ENCODE data around the gene TMEM94.

- TF ChIP-seq EZH2 (optimal IDR thresholded peaks at IDR 0.05; ENCODE audit: low read depth, low read length) (no peak), EZH2phosphoT487 (IDR thresholded peaks at IDR 0.05; ENCODE audit: low read length) (no peak)
- TF ChIP-seq, protein P1, sequence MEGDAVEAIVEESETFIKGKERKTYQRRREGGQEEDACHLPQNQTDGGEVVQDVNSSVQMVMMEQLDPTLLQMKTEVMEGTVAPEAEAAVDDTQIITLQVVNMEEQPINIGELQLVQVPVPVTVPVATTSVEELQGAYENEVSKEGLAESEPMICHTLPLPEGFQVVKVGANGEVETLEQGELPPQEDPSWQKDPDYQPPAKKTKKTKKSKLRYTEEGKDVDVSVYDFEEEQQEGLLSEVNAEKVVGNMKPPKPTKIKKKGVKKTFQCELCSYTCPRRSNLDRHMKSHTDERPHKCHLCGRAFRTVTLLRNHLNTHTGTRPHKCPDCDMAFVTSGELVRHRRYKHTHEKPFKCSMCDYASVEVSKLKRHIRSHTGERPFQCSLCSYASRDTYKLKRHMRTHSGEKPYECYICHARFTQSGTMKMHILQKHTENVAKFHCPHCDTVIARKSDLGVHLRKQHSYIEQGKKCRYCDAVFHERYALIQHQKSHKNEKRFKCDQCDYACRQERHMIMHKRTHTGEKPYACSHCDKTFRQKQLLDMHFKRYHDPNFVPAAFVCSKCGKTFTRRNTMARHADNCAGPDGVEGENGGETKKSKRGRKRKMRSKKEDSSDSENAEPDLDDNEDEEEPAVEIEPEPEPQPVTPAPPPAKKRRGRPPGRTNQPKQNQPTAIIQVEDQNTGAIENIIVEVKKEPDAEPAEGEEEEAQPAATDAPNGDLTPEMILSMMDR (IDR thresholded peaks at IDR 0.05; ENCODE audit: low read length), result no peak
These were observed 54.8 kb downstream of the TMEM94 start for GRCh38 chr17:75511270-75511609.

Measured in MM.1S (cell line).